Testis (tissue), 2 donors: ENCODE measurements around the gene COL4A1.

Source experiments
- CTCF ChIP-seq, 3 experiments: fragments of 450-650 bp in 2 of 3; fragments of 200-600 bp in 1 of 3; sonication (generic) in 1 of 3; IDR thresholded peaks; one replicate each; pipeline ENCODE4 v1.5.1; 2016 to 2019; ENCODE audit warnings: antibody characterized with exemption in 3 of 3, mild to moderate bottlenecking in 2 of 3, moderate library complexity in 1 of 3
- POLR2A ChIP-seq: fragments of 450-650 bp; IDR thresholded peaks from one replicate; pipeline ENCODE4 v1.6.1; 2017; ENCODE audit warnings: antibody characterized with exemption, mild to moderate bottlenecking, moderate library complexity

GRCh38 chr13:110254151-110254679 is 52.7 kb downstream of the COL4A1 start:
- TF ChIP-seq CTCF (IDR thresholded peaks at IDR 0.05) = no peak
- TF ChIP-seq POLR2A = no peak
